ENCODE measurements around the gene PER2.

The PER2 gene

GRCh38 chr2:238231251-238231793, 57.1 kb downstream of the PER2 start:
- no peak for DNase-seq (ENCODE audit: low read depth)

DNA sequence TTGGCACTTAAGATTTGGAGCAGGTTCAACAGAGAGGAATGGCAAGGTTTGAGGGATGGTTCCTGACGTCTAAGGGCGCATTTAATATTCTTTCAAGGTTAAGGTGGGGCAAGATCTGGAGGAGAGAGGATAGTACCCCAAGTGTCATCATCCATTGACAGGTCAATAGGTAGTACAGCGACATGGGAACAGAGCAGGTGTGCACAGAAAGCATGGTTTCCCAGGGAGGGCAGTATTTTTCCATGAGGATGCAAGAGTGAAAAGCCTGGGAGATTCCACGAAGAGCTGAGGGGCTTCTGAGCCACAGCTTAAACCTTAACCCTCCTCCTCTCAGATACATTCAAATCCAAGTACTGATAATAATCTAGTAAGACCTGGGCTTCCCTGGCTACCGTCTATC, 57.7 kb downstream of the PER2 start:
- no peak for DNase-seq (ENCODE audit: low read depth)

- no peak for DNase-seq (ENCODE audit: low read depth)
These were observed 59.7 kb downstream of the PER2 start for GRCh38 chr2:238228700-238229099.

GRCh38 chr2:238227587-238228032, 60.8 kb downstream of the PER2 start:
- no peak for DNase-seq (ENCODE audit: low read depth)

GRCh38 chr2:238226698-238227586, 61.5 kb downstream of the PER2 start:
- DNase-seq (ENCODE audit: low read depth) = no peak

- no peak for DNase-seq (ENCODE audit: low read depth)
These were observed 62.3 kb downstream of the PER2 start for GRCh38 chr2:238225911-238226697.

GRCh38 chr2:238225121-238225520, 63.3 kb downstream of the PER2 start:
- no peak for DNase-seq (ENCODE audit: low read depth)

- DNase-seq (ENCODE audit: low read depth) = no peak
These were observed 63.9 kb downstream of the PER2 start for GRCh38 chr2:238224356-238225035.

GRCh38 chr2:238220892-238221521, 67.4 kb downstream of the PER2 start:
- DNase-seq (ENCODE audit: low read depth) = no peak

- no peak for DNase-seq (ENCODE audit: low read depth)
These were observed 68.0 kb downstream of the PER2 start for GRCh38 chr2:238220274-238220891.

GRCh38 chr2:238216651-238217184, 71.7 kb downstream of the PER2 start:
- DNase-seq (ENCODE audit: low read depth) = no peak

DNA sequence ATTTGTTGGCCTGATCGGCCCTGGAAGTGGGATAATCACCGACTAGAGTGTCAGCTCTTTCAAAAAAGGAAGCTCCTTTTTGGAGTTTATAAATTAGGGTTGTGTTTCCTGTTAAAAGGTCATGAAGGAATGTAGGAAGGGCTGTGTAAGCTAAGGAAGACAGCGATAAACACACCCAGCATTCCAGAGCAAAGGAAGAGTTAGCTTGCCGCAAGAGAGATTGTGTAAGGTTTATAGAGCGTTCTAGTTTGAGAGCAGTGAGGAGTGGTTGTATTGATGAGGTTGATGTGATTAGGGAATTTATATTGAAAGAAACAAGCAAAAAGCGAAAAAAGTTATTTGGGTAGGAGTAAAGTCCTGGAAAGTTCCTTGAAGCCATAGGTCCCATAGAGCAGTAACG, 81.4 kb downstream of the PER2 start:
- no peak for DNase-seq (ENCODE audit: low read depth)

DNA sequence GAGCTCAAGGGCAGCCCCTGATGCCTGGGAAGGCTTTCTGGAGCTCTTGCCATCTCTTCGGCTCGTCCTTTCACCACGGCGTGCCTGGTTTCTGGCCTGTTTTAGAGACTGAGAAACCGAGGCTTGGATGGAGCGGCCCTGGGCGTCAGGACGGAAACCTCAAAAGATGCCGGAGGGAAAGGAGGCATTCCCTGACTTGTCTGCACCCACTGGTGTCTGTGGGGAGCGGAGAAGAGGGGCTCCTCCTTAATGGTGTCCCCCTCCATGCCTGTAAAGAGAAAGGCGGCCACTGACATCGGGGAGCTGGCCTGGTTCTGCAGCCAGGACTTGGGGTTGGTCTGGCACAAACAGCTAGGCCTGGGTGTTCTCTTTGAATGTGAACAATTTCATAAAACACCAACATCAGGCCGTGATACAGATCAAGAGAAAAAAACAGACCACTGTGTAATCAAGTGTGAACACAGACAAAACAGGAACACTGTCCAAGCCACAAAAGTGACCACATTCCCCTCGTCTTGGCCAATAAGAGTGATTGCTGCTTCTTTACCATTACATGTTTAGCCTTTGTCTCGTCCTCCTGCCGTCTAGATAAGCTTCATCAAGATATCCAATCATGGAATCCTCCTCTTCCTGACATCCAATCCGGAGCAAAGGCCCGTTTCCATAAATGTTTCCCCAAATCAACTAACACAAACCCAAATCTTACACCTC, 84.3 kb downstream of the PER2 start:
- no peak for DNase-seq (ENCODE audit: low read depth)

GRCh38 chr2:238203094-238203972, 85.1 kb downstream of the PER2 start, which contains the start of gene ILKAP:
TSS of gene ILKAP (minus strand) at chr2:238203695. CDS start at chr2:238203553, 142 bp downstream.
- DNase-seq (ENCODE audit: low read depth) = peak; percentile 3

- peak; percentile 3 for DNase-seq (ENCODE audit: low read depth)
These were observed 85.9 kb downstream of the PER2 start for GRCh38 chr2:238202326-238203093.
